Esophagus muscularis mucosa (tissue), 3 donors: Measurements from ENCODE around the gene KCND3.

Experiments
- CTCF ChIP-seq, 3 experiments: fragments of 200-600 bp in 2 of 3; fragments of 450-650 bp in 1 of 3; sonication (generic) in 2 of 3; IDR thresholded peaks; one replicate each; pipeline ENCODE4 v1.5.1; 2017 to 2019; ENCODE audit warnings: antibody characterized with exemption in 3 of 3, mild to moderate bottlenecking in 2 of 3, moderate library complexity in 1 of 3
- POLR2A ChIP-seq: fragments of 450-650 bp; IDR thresholded peaks from one replicate; pipeline ENCODE4 v1.6.1; 2017; ENCODE audit warnings: antibody characterized with exemption, moderate library complexity, mild to moderate bottlenecking, low read depth

- no peak for TF ChIP-seq CTCF (IDR thresholded peaks at IDR 0.05)
- no peak for TF ChIP-seq POLR2A
Observed at GRCh38 chr1:111971396-111971795, 18.1 kb downstream of the KCND3 start.
